Left ventricle myocardium superior (tissue), 1 donor: ENCODE results near the gene EIF3K. TPM values are rescaled to one million over a fixed set of nuclear protein-coding genes. Genes with fewer than 3 reads are reported as not detected.
"Not testable (repeated sequence)": the region's sequence is repeated elsewhere in the genome, so short reads cannot be mapped to it uniquely, and the experiment has no call there.

Source experiments
- ATAC-seq: fragments of 200-7000 bp; cut with Tn5 transposase; one replicate; pipeline ENCODE4 v1.9.1; 2020; ENCODE audit warnings: mild to moderate bottlenecking, moderate library complexity
- DNase-seq: peaks from one replicate; pipeline ENCODE4 v3.0.0-alpha.2; 2020
- intact Hi-C: fragments of 100-400 bp; cut with micrococcal nuclease; formaldehyde crosslinking; loops from one replicate; pipeline ENCODE4 v1.11.0; 2022
- total RNA-seq: library from RNA; stranded (reverse); fragmentation: NEBNext Ultra II Directional; extraction: Animal tissue kit (Norgen Biotek cat#: 25700); gene quantifications from one replicate; pipeline ENCODE4 v1.2.1, GENCODE V29; 2021
- donor health status: DM: no; HTN: yes; CAD: no; lungs with severe emphysema.

EIF3K gene
- total RNA-seq, 1 donor from 2014 or later: 674 TPM

DNA sequence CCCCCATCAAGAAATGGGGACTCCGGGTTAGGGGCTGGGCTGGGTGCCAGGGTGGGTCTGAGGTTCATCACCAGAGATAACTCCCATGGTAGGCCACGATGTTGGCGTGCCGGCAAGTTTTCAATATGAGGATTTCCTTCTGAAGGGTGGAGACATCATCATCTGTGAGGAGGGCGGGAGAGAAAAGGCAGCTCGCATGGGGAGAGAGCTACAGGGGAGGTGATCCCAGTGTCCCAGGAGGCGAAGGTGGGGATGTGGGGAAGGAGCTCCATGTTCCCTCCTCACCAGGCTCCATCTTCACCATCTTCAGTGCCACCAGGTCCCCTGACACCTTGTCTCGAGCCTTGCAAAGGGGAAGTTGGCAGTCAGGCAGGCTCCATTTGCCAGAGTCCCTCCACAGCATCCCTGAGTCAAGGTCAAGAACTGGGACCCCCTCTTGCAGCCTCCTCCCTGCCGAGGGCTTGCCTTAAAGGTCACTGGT, 1.7 kb upstream of the EIF3K start:
- no peak for ATAC-seq
- intact Hi-C loops: no loop called here

DNA sequence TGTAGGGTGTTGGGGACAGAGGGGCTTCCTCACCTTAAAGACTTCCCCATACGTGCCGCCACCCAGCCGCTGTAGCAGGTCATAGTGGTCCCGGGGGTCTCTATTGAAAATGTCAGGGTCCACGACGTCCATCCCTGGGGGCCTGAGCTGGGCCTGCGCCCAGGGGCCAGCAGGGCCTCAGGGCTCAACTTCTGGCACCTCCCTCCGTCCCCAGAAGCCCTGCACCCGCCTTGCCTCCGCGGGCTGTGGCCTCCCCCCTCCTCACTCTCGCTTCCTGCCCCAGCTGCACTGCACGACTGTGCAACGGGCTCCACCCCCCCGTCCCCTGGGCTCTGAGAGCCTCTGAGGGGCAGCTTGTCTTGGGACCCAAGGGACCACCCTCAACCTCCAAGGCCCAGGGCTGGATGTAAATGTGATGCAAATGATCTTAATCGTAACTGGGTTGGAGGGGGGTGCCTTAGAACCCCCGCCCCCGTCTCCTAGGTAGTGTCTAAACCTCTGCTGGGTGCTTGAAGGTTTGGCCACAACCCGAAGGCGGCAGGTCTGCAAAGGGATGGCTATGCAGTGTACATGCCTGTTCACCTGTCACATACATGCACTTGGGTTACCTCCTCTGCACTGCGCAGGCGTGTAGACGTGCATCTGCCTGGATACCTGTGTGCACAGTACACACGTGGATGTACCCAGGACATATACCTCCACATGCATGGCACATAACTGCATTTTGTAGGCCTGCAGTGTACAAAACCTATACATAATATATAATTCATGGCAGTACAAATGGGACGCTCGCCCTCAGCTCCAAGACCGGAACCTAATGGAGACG, 1.0 kb upstream of the EIF3K start, which contains the start of gene MAP4K1:
MAP4K1 (minus strand) TSS at position 190 of the 826 bp plus-strand sequence; CDS start at position 132, 58 bp downstream.
- peak; percentile 68 for DNase-seq
- intact Hi-C loops: no loop called here

More for the DNA sequence above, 1.7 kb upstream of the EIF3K start:
- no peak for DNase-seq

GRCh38 chr19:38619361-38620174, 580 bp downstream of the EIF3K start:
- DNase-seq (no peak), ATAC-seq (no peak)
- intact Hi-C loops: no loop called here

More for the DNA sequence above, 1.0 kb upstream of the EIF3K start, which contains the start of gene MAP4K1:
- peak; percentile 19 for ATAC-seq

DNA sequence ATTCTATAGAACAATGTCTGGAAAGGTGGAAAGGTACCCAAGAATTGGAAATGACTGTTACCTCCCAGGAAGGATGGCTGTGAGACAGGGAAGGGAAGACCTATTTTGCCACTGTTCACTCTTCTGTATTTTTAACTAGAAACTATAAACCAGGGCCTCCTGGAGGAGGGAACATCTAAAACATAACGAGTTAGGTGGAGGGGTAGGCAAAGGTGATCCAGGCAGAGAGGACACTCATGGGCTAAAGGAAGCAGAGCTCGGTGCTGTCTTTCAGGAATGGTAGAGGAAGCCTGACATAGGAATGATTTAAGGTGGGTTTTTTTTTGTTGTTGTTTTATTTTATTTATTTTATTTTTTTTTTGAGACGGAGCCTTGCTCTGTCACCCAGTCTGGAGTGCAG, 5.8 kb downstream of the EIF3K start:
- ATAC-seq (no peak), DNase-seq (no peak)
- intact Hi-C loops: no loop called here

DNA sequence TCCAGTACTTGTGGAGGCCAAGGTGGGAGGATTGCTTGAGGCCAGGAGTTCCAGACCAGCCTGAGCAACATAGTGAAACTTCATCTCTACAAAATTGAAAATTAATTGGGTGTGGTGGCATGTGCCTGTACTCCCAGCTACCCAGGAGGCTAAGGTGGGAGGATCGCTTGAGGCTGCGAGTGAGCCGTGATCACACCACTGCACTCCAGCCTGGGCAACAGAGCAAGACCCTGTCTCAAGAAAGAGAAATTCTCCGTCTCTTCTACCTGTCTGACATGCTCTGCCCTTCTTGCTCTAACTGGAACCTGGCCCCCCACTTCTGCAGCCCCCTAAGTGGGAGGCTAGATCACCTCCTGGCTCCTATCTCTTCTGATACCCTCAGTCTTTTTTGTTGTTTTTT, 7.4 kb downstream of the EIF3K start:
- intact Hi-C loops: no loop called here
- no peak for DNase-seq
- ATAC-seq: no peak

- intact Hi-C loops: no loop called here
Observed at GRCh38 chr19:38629568-38629967, 10.6 kb downstream of the EIF3K start.

DNA sequence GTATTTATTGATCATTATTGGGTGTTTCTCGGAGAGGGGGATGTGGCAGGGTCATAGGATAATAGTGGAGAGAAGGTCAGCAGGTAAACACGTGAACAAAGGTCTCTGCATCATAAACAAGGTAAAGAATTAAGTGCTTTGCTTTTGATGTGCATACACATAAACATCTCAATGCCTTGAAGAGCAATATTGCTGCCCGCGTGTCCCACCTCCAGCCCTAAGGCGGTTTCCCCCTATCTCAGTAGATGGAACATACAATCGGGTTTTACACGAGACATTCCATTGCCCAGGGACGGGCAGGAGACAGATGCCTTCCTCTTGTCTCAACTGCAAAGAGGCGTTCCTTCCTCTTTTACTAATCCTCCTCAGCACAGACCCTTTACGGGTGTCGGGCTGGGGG, 12.3 kb downstream of the EIF3K start:
- ATAC-seq, intact Hi-C loops: not testable (repeated sequence)

More at GRCh38 chr19:38629568-38629967, 10.6 kb downstream of the EIF3K start:
- ATAC-seq (no peak), DNase-seq (no peak)

DNA sequence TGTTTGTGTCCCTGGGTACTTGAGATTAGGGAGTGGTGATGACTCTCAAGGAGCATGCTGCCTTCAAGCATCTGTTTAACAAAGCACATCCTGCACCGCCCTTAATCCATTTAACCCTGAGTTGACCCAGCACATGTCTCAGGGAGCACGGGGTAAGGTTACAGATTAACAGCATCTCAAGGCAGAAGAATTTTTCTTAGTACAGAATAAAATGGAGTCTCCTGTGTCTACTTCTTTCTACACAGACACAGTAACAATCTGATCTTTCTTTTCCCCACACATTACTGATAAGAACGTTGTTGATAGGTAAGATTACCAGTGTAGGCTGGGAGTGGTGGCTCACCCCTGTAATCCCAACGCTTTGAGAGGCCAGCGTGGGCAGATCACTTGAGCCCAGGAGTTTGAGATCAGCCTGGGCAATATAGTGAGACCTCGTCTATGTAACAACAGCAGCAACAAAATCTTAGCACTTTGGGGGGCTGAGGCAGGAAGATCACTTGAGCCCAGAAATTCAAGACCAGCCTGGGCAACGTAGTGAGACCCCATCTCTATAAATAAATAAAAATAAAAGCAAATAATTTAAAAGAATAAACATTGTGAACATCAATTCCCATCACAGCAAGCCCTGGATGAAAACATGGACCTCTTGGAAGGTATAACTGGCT, 13.0 kb downstream of the EIF3K start:
- intact Hi-C loops, ATAC-seq, DNase-seq: not testable (repeated sequence)

More for the DNA sequence above, 12.3 kb downstream of the EIF3K start:
- not testable (repeated sequence) for DNase-seq

DNA sequence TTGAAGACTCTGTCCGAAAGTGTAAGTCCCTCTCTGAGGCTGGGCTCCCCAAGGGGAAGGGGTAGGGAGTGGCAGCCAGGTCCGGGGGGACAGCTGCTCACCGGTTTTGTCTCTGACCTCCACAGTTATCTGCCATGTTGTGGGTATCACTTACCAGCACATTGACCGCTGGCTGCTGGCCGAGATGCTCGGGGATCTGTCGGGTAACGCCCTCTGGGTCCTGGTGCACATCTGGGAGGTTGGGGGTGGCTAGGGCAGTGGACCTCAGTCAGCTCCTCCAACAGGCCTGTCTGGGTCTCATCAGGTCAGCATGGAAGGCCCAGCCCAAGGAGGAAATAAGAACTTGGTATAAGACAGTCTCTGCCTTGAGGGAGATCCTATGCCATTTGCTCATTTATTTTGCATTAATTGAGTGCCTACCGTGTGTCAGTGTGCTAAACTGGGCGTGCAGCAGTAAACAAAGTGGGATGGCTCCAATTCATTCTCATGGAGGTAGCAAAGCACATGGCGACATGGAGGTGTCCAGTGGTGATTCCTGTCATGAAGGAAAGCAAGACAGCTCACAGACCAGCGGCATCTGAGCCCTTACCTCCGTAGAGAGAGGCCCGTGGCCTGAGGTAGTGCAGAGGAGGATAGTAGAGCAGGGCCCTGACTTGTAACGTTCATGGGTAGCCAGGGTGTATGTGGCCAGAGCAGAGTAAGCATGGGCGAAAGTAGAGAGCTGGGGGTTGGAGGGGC, 13.7 kb downstream of the EIF3K start:
- ATAC-seq: no peak
- intact Hi-C loops: no loop called here
- DNase-seq: no peak

GRCh38 chr19:38634757-38635482, 15.9 kb downstream of the EIF3K start:
- ATAC-seq: peak; percentile 57
- intact Hi-C loops: no loop called here

GRCh38 chr19:38635483-38636399, 16.8 kb downstream of the EIF3K start:
- intact Hi-C loops: no loop called here
- DNase-seq (no peak), ATAC-seq (no peak)

More at GRCh38 chr19:38634757-38635482, 15.9 kb downstream of the EIF3K start:
- DNase-seq: peak; percentile 85

DNA sequence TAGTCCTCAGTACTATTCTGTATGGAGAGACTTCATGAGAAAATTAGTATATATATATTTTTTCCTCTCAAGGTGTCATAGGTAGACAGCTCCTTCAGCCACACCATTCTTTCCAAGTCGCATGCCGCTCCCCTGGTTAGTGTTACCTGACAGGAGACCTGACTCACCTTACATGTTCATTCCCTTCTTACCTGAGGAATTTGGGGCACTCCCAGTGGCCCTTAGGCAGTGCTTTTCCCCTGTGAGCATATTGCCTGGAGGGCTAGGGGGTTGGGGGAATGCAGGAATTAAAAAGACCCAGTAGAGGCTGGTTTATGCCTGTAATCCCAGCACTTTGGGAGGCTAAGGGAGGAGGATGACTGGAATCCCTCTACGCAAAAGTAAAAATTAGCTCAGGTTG, 19.5 kb downstream of the EIF3K start:
- no peak for ATAC-seq
- no peak for DNase-seq
- intact Hi-C loops: no loop called here

DNA sequence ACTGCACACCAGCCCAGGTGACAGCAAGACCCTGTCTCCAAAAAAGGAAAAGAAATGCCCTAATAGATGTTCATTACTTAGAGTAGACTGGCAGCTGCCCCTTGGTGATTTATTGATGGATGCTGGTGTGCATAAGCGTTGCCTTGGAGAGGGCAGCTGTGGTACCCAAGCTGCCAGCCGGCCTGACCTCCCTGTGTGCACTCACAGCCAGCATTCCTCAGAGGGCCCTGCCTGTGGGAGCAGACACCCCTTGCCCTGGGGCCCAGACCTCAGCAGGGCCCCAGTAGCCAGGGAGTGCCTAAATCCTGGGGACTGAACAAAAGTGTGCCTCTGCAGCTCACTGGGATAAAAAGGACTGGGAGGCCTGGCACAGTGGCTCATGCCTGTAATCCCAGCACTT, 20.7 kb downstream of the EIF3K start:
- ATAC-seq (no peak), DNase-seq (no peak)
- intact Hi-C loops: no loop called here

- ATAC-seq (peak; percentile 12), DNase-seq (no peak)
- intact Hi-C loops: no loop called here
Observed at GRCh38 chr19:38640368-38640767, 21.4 kb downstream of the EIF3K start.

GRCh38 chr19:38642176-38642575, 23.2 kb downstream of the EIF3K start:
- DNase-seq (no peak), ATAC-seq (no peak)
- intact Hi-C loops: no loop called here

- ATAC-seq (no peak), DNase-seq (no peak)
- intact Hi-C loops: no loop called here
Observed at GRCh38 chr19:38644719-38645118, 25.7 kb downstream of the EIF3K start.

DNA sequence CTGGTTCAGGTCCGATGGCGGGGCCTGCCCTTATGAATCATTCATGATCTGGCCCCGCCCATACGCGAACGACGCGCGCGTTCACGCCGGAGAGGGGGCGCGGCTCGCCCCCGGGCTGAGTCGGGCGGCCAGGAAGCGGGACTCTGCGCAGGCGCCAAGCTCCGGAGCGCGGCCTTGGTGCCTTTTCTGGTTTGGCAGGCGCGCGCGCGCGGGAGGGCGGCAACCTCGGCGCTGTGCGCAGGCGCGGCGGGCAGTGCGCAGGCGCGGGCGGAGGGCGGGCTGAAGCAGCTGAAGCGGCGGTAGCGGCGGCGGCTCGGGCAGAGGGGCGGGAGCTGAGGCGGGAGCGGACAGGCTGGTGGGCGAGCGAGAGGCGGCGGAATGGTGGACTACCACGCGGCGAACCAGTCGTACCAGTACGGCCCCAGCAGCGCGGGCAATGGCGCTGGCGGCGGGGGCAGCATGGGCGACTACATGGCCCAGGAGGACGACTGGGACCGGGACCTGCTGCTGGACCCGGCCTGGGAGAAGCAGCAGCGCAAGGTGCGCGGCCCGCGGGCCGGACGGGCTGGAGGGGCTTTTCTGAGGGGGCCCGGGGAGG, 28.5 kb downstream of the EIF3K start, which contains the start of gene ACTN4:
ACTN4 (plus strand) TSS at position 282 of the 598 bp plus-strand sequence; CDS start at position 379, 97 bp downstream.
- intact Hi-C loops: no loop called here
- peak; percentile 100 for DNase-seq
- peak; percentile 88 for ATAC-seq
